ENCODE data around the gene SLC16A3.

SLC16A3 gene

GRCh38 chr17:82269882-82270500 lies 41.1 kb downstream of the SLC16A3 start:
- DNase-seq = no peak

- DNase-seq = no peak
These were observed 41.8 kb downstream of the SLC16A3 start for GRCh38 chr17:82270651-82271050.

GRCh38 chr17:82271401-82271800 lies 42.6 kb downstream of the SLC16A3 start:
- DNase-seq = no peak

GRCh38 chr17:82272495-82273326 lies 43.9 kb downstream of the SLC16A3 start:
- DNase-seq = no peak

- DNase-seq = peak; percentile 36
These were observed 44.7 kb downstream of the SLC16A3 start, which contains the start of gene CSNK1D for GRCh38 chr17:82273327-82274133. Gene CSNK1D, minus strand, starts transcription at chr17:82273700. Its CDS starts 319 bp downstream, at chr17:82273381.

GRCh38 chr17:82274134-82275020 lies 45.5 kb downstream of the SLC16A3 start:
- no peak for DNase-seq

- no peak for DNase-seq
These were observed 46.5 kb downstream of the SLC16A3 start for GRCh38 chr17:82275326-82275725.

GRCh38 chr17:82276938-82277337 lies 48.1 kb downstream of the SLC16A3 start:
- no peak for DNase-seq

- DNase-seq = no peak
These were observed 49.0 kb downstream of the SLC16A3 start for GRCh38 chr17:82277851-82278250.

GRCh38 chr17:82278308-82278707 lies 49.5 kb downstream of the SLC16A3 start:
- no peak for DNase-seq

- peak; percentile 37 for DNase-seq
These were observed 50.0 kb downstream of the SLC16A3 start for GRCh38 chr17:82278786-82279391.

- no peak for DNase-seq
These were observed 51.7 kb downstream of the SLC16A3 start for GRCh38 chr17:82280537-82280936.

GRCh38 chr17:82281076-82281475 lies 52.2 kb downstream of the SLC16A3 start:
- no peak for DNase-seq

GRCh38 chr17:82281502-82282238 lies 52.8 kb downstream of the SLC16A3 start:
- no peak for DNase-seq

GRCh38 chr17:82282239-82283207 lies 53.7 kb downstream of the SLC16A3 start:
- DNase-seq = no peak

GRCh38 chr17:82283208-82283749 lies 54.4 kb downstream of the SLC16A3 start:
- no peak for DNase-seq

GRCh38 chr17:82285141-82285540 lies 56.3 kb downstream of the SLC16A3 start:
- no peak for DNase-seq

- DNase-seq = no peak
These were observed 58.4 kb downstream of the SLC16A3 start for GRCh38 chr17:82287013-82287867.

Measured in GF-D8 (cell line).